Cerebellar cortex (tissue), 1 donor: Measurements from ENCODE around the gene NALF2.
A peak's percentile ranks its signal among the peaks of the same experiment; 100 is the strongest.

ENCODE experiments used
- DNase-seq: peaks from one replicate; pipeline ENCODE4 v3.0.0-alpha.2; 2015; ENCODE audit warnings: low spot score

Gene NALF2

DNA sequence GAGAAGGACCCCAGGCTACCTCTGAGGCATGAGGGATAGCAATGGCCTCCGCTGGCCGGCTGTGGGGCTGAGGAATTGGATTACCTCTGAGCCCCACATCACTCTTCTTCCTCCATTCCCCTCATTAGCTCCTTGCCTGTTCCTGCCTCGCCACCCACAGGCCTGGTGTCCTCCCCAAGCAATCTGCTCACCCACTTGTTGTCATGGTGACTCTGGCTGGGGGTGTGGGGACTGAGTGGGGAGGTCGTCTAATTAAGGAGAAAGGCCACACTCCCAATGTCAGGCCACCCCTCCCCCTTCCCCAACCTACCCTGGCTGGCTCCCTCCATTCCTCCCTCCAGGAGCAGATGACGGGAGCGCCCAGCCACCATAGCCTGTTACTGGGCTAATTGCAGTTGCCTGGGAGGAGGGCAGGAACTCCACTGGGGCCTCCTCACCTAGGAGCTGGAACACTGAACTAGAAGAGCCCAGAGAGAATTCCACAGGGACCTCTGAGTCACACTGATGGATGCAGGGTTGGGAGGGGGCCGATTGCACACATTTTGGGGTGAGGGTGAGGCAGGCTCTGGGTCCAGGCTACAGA, 20.7 kb downstream of the NALF2 start:
- no peak for DNase-seq

DNA sequence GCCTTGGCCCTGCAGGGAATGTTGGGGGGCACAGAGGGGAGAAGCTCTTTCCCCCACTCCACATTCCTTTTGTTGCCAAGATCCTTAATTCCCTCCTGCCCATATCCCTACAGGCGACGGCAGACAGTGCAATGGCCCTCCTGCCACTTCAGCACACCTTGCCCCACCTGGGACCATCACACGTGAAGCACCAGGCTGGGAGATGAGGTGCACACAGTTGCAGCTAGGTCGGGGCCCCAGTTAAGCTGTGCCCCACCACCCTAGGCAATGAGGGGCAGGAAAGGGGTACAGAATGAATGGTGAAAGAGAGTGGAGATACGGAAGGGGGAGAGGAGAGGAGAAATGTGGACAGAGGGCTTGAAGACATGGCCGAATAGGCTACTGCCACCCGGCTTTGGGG, 26.2 kb downstream of the NALF2 start:
- DNase-seq, result no peak

DNA sequence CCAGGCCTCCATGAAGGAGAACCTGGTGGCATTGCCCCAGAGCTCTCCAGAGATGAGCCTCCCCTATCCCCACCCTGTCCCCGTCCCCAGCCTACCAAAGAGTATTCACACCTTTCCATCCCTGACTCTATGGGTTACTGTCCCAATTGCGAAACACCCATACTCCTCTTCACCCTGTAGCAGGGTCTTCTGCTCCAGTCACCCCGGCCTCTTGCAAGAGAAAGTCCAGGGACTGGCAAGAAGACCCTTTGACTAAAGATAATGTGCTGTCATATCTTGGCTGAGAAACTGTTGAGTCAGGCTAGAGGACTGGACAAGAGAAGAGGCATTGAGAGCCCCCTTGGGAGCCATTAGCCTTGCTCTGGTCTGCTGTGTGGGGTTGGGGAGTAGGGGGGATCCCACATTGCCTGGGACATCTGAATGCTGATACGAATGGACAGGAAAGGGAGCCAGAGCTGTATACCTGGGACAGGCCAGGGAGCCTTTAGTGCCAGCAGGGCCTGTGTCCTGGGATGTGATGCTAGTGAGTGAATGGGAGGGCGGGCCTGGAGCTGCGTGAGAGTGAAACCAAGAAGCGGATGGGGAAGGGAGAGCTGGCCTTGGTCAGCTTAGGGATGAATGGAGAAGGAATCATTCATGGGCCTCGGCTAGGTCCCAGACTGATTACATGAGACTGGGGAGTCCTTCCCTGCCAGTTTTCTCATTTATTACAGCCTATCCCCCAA, 27.1 kb downstream of the NALF2 start:
- no peak for DNase-seq

DNA sequence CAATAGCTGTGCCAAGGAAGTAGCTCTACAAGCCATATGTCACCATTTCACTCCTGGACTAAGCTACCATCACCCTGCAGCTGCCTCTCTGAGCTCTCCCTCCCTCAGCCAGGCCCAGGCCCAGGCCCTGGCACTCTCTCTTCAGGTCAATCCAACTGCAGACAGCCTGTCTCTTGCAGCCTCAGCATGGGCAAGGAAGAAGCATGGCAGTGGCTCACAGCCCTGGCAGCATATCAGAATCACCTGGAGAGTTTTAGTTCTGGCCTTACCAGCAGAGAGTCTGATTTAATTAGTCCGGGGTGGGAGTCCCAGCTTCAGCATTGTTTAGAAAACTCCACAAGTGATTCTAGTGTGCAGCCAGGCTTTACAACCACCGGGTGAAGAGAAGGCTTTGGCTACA, 31.5 kb downstream of the NALF2 start:
- peak; percentile 84 for DNase-seq

DNA sequence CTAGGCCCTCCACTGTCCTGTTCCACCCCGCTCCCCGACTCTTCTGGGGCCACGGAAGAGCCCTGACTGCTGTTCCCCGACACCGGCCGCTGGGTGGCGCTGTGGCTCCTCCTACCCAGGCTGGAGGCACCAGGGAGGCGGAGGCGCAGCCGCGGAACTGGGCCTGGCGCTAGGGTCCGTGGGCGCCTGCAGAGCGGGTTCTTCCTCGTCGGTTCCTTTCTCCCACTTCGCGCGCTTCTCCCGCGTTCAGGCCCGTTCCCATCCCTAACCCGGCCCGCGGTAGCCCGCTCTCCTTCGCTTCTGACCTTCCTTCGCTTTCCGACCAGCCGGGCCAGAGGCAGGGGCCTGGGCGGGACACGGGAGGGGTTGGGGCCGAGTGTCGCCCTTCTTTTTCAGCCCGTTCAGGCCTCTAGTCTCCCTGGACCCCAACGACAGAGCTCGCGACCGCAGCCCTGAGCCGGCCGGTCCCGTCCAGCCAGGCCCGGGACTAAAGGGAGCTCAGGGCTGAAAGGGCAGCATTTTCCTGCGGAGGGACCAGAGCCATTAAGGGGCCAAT, 34.3 kb downstream of the NALF2 start:
- peak; percentile 13 for DNase-seq

DNA sequence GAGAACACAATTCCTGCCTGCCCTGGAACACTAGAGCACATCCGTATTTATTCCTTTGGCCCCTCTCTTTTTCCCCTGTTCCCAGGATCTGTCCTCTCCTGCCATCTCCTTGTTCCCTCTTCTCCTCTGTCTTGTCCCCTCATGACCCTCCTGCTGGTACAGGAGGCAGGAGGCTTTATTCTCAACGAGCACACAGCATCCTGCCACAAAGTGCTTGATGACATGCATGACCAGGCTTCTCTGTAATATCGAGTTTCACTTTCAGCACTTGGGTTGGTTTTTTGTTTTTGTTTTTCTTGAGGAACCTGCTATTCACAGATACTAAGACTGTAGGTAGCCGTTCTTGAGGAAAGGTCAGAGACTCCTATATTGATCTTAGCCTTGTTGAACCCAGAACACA, 35.3 kb downstream of the NALF2 start:
- no peak for DNase-seq

DNA sequence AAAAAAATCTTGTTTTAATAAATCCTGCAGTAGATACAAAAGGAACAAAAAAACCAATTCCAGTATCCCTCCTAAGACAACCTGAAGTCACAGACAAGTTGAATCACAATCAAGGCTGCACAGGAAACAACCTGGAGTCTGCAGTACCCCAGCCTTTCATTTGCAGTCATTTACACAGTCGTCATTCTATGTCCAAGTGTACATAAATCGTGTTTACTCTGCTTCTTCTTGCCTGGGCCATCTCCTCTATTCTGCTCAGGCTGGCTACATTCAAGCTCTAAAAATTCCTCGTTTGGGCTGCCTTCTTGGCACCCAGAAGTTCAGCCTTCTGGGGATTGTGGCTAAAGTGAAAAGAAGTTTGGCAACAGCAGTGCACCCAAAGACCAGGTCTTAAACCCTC, 37.8 kb downstream of the NALF2 start:
- DNase-seq, result no peak

DNA sequence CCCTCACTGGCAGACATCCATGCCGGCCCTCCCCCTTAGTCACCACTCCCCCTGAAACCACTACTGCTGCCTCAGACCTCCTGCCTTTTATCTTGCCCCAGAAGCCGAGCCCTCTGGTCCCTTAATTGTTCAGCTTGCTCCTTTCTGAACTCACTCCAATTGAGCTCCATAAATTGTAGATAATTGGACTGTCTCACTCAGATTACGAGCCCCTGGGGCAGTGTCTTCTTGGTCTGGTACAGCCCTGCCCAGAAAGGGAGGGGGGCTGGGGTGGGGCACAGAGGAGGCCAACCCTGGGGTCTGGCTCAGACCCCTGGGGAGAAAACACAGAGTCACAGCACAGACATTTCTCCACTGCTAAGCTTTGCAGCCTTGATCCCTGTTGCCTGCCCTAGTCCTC, 39.4 kb downstream of the NALF2 start:
- no peak for DNase-seq

DNA sequence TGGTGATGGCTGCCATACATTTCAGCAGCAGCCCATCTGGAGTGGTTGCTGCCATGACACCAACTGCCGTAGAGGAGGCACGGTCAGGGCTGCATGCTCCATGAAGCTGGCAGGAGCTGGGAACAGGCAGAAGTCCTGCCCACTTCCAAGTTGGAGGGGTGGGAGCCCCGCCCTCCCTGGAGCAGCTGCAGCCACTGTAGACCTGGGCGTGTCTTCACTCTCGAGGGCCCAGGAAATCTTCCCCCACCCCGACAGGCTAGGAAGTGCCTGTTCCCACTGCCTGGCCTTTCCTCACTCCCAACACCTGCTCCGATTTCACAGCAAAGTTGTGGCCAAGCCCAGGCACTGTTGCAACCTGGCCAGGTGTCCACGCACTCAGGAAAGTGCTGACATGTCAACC, 42.3 kb downstream of the NALF2 start:
- no peak for DNase-seq

DNA sequence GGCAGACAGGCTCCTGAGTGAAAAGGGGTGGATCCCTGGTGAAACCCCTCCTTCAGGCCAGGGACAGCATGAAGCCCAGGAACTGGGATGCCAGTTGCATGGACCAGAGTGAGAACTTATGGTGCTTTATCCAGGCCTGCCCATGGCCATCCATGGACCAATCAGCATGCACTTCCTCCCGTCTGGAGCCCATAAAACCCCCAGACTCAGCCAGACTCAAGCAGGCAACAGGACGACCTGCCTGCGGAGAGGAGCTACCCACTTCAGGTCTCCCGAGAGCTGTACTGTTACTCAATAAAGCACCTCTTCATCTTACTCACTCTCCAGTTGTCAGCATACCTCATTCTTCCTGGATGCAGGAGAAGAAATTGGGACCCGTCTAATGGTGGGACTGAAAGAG, 42.9 kb downstream of the NALF2 start:
- DNase-seq, result no peak

DNA sequence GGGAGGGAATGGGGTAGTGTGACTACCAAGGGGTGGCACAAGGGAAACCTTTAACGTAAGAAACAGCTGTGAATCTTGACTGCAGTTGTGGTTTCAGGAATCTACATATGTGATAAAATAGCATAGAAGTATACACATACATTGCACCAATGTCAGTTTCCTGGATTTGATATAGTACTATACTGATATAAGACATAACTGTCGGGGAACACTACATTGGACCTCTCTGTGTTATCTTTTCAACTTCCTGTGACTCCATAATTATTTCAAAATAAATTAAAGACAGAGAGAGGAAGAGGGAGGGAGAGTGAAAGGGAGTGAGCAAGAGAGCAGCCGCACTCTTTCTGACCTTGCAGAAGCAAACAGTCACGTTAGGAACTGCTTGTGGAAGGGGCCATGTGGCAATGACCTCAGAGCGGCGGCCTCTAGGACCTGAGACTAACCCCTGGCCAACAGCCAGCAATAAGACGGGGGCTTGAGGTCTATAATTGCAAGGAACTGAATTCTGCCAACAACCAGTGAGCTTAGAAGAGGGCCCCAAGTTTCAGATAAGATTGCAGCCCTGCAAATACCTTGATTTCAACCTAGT, 47.4 kb downstream of the NALF2 start:
- no peak for DNase-seq

DNA sequence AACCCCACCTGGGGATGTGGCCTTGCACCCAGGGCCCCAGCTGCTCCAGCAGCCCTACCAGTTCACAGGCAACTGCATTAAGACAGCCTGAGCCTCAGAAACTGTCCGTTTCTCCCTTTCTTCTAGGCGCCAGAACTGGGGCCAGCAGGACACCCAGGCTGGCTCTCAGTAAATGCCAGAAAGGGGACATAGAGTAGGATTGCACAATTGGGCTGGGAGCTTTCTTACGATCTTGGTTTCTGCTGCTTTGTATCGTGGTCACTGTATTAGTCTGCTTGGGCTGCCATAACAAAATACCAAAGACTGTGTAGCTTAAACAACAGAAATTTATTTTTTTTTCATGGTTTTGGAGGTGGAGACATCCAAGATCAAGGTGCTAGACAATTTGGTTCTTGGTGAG, 48.4 kb downstream of the NALF2 start:
- no peak for DNase-seq
